GM18951 (cell line): ENCODE results near the gene XPC.

Experiments
- POLR2A ChIP-seq: IDR thresholded peaks from 4 replicates; pipeline ENCODE4 v1.6.1; 2011; ENCODE audit warnings: mild to moderate bottlenecking; ENCODE audit not compliant: insufficient read length, insufficient read depth; ENCODE audit errors: extremely low read depth
- in situ Hi-C: fragments of 300-500 bp; cut with MboI; formaldehyde crosslinking; loops from one replicate; pipeline ENCODE4 v1.12.0; 2022; ENCODE audit warnings: low sequenced_read_pairs, mixed read lengths, inconsistent platforms; ENCODE audit not compliant: unreplicated experiment

The XPC gene

GRCh38 chr3:14175383-14176037 lies 2.9 kb downstream of the XPC start:
- in situ Hi-C loops, result no loop called here
- TF ChIP-seq POLR2A, result no peak

DNA sequence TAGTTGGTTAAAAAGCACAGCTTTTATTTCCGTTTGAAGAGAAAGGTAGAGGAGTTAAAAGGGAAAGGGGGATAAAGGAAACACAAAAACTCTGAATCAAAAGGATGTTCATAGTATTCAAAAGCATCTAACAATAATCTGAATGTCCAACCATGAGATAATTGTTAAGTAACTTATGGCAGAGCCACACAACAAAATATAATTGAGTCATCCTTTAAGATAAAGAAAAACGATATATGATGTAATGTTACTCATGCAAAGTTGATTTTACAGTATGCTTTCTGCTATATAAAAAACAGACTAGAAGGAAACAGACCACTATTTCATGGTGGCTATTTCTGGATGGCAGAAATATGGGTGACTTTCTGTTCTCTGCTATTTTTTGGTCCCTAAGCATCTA lies 3.9 kb downstream of the XPC start:
- in situ Hi-C loops, result no loop called here
- TF ChIP-seq POLR2A, result no peak

DNA sequence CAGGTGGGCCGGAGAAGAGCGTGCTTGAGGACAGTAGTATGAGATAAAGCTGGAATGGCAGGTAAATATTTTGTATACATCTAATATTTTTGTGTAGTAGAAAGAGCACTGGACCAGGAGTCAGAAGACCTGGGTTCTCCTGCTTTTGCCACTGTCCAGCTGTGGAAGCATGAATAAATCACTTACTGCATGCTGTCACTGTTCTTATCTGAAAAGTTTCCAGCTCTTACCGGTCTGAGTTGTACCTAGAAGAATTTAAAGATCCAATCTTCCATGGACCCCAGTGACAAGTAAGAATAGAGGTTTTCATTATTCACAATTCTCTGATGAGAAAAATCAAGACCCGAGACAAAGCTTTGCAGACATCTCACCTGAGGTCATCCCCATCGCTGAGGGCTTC lies 5.9 kb downstream of the XPC start:
- no peak for TF ChIP-seq POLR2A
- in situ Hi-C loops, result no loop called here

DNA sequence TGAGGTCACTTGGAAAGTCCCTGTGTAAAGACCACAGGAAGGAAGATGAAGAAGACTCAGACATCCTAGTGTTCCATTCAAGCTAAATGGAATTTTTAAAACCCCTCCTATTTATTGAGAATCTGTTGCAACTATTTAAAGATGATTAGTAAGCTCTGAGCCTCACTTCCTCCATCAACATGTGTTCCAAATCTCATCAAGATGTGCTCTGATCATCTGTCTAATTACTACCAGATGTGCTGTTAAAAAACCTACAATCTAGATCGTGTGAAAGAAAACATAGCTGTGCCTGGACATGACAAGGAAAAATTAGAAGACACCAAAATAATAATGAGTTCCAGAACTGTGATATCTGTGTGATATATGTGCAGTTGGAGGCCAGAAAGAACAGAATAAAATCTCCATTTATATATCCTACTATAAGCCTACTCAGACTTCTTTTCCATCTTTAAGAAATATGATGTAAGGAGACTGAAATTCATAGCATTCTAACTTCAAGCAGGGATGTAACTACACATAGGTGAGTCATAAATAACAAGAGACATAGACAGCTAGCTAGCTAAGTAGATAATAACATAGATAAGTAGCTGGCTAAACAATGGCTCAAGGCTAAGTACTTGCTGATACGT lies 7.8 kb downstream of the XPC start:
- no peak for TF ChIP-seq POLR2A
- in situ Hi-C loops, result no loop called here

DNA sequence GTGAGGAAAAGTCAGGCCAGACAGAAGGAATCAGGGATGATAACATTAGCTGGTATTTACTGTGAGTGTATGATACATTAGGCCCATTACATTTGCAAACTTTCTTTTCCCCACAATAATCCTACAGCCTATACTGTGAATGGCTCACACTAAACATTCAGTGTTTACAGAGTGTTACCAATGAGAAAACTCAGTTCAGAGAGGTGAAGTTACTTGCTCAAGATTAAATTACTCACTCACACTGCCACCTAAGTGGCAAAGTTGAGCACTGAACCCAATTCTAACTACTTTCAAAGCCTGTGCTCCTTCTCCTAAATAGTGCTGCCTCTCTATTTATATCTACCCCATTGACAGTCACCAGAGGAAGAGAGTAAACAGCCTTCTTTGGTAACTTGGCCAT lies 8.5 kb downstream of the XPC start:
- no peak for TF ChIP-seq POLR2A
- in situ Hi-C loops, result no loop called here

- no peak for TF ChIP-seq POLR2A
- in situ Hi-C loops, result no loop called here
Measured at GRCh38 chr3:14169435-14169834, 9.0 kb downstream of the XPC start.

- in situ Hi-C loops, result no loop called here
- TF ChIP-seq POLR2A, result no peak
Measured at GRCh38 chr3:14166877-14167603, 11.4 kb downstream of the XPC start.

DNA sequence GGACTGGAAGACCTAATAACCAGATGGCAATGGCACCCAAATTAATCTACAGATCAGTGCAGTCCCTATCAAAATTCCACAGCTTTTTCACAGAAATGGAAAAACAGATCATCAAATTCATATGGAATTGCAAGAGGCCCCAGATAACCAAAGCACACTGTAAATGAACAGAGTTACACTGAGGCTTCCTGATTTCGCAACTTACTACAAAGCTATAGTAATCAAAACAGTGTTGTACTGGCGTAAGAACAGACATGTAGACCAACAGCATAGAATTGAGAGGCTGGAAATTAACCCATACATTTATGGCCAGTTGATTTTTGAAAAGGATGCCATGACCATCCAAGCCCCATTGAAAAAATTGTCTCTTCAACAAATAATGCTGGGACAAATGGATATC lies 16.2 kb downstream of the XPC start:
- no peak for TF ChIP-seq POLR2A
- in situ Hi-C loops, result no loop called here

DNA sequence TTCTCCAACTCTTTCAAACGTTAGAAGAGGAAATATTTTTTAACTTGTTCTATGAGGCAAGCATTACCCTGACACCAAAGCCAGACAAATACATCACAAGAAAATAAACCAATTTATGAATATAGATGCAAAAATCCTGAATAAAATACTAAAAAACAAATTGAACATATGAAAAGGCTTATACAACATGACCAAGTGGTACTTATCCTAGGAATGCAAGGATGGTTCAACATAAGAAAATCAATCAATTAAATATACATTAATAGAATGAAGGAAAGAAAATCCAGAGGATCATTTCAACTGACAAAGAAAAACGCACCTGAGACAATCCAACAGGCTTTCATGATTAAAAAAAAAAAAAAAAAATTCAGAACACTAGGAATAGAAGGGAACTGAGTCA lies 17.1 kb downstream of the XPC start:
- no peak for TF ChIP-seq POLR2A
- in situ Hi-C loops, result no loop called here

DNA sequence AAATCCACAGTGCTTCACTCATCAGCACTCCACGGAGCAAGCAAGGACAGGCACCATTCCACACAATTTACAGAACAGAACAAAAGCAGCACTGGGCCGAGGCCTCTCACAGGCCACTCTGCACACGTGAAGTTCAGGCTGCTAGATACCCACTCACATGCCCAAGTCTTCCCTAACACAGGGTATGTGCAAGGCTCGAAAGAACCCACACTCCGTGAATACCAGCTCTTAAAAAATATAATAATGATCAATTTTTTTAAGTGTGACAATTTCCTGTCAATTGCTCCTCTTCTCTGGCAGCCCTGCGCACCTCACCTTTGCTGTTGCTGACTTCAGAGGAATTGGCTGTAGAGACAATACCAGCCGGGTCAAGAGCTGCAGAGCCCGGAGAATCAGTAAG lies 19.0 kb downstream of the XPC start:
- in situ Hi-C loops, result no loop called here
- no peak for TF ChIP-seq POLR2A

DNA sequence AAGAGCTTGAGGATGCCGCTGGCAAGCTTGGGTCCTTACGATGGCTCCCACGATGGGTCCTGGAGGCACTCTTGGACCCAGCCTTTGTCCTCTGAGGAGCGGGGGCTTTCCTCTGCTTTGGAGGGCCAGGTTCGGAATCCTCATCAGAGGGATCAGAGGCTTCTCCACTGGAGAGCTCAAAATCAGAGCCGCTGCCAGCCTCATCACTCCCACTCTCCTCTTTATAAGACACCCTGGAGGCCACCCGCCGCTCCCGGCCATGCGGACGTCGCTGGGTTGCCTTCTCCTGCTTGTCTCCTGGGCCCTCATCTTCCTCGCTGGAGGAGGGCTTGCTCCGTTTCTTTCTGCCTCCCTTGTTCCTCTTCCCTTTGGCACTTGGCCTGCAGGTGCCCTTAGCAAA lies 20.0 kb downstream of the XPC start:
- in situ Hi-C loops, result no loop called here
- no peak for TF ChIP-seq POLR2A

GRCh38 chr3:14157951-14158350 lies 20.4 kb downstream of the XPC start:
- in situ Hi-C loops, result no loop called here
- TF ChIP-seq POLR2A, result no peak

GRCh38 chr3:14156843-14157561 lies 21.4 kb downstream of the XPC start:
- no peak for TF ChIP-seq POLR2A
- in situ Hi-C loops, result no loop called here
